Measurements from ENCODE around the gene DHX58.

DNA sequence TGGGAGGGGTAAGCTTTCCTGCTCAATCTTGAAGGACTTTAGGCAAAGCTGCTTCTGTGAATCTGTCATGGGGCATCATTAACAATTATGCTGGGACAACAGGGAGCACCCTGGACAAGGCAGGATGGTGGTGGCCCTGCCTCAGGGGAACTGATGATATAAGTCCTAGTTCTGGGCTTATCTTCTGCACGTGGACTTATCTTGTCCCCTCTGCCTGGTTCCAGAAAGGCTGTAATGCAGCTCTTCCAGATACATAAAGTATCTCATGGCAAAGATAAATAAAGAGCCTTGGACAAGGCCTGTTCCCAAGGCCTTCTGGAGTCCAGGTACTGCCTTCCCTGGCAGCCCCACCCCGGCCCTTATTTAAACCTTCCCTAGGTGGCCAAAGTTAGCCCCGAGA, 8.2 kb downstream of the DHX58 start:
- no peak for TF ChIP-seq GATA2 (IDR thresholded peaks at IDR 0.05; ENCODE audit: low read depth, low read length)
- no peak for TF ChIP-seq GATA3 (IDR thresholded peaks at IDR 0.05; ENCODE audit: low read depth, low read length)
